ENCODE results near the gene OR13J1. TPM values are rescaled to one million over a fixed set of nuclear protein-coding genes. Genes with fewer than 3 reads are reported as not detected.
A peak's percentile ranks its signal among the peaks of the same experiment; 100 is the strongest.

OR13J1 gene
- total RNA-seq, 4 donors from 2014 or later = not detected

DNA sequence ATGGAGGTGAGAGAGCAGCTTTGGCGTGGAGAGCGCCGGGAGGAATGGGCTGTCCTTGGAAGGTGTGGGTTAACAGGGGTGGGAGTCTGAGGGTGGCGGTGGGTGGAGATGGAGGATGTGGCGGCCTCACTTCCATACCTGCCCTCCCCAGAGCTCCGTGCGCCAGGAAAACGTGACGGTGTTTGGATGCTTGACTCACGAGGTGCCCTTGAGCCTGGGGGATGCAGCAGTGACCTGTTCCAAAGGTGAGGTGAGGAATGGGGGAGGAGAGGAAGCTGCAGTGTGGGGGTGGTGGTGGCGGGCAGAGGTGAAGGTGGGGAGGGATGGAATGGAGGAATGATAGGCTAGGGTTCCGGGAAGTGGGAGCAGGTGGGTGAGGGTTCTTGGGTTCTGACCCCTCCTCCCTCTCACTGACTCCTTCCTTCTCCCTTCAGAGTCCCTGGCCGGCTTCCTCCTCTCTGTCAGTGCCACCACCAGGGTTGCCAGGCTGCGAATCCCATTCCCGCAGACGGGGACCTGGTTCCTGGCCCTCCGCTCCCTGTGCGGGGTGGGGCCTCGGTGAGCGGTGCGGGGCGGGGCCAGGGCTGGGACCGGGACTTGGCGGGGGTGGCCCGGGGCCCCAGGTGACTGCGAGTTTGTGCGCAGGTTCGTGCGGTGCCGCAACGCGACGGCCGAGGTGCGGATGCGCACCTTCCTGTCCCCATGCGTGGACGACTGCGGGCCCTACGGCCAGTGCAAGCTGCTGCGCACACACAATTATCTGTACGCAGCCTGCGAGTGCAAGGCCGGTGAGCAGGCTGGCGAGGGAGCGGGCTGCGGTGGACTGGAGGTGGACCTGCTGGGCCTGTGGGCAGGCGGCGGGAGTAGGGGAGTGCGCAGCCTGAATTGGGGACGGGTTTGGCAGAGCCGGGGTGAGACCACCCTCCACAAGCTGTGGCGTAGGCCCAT lies 24.1 kb downstream of the OR13J1 start:
- H3K27ac ChIP-seq = peak overlapping the region; percentile 64
- DNase-seq (ENCODE audit: low spot score in 2 of 2) = no peak
- H3K27me3 ChIP-seq = no peaks in the 10 kb centered on the region
- no peaks in the 10 kb centered on the region for H3K9me3 ChIP-seq
- WGBS = 49% methylated on average over 18 of the region's 53 CpGs
- peaks cover 52% of the 10 kb centered on the region for H3K4me1 ChIP-seq
- H3K36me3 ChIP-seq = no peaks in the 10 kb centered on the region
- TF ChIP-seq EP300 (IDR thresholded peaks at IDR 0.05) (no peak), POLR2A (IDR thresholded peaks at IDR 0.05) (no peak), POLR2AphosphoS5 (IDR thresholded peaks at IDR 0.05) (no peak)
- TF ChIP-seq, protein P1, sequence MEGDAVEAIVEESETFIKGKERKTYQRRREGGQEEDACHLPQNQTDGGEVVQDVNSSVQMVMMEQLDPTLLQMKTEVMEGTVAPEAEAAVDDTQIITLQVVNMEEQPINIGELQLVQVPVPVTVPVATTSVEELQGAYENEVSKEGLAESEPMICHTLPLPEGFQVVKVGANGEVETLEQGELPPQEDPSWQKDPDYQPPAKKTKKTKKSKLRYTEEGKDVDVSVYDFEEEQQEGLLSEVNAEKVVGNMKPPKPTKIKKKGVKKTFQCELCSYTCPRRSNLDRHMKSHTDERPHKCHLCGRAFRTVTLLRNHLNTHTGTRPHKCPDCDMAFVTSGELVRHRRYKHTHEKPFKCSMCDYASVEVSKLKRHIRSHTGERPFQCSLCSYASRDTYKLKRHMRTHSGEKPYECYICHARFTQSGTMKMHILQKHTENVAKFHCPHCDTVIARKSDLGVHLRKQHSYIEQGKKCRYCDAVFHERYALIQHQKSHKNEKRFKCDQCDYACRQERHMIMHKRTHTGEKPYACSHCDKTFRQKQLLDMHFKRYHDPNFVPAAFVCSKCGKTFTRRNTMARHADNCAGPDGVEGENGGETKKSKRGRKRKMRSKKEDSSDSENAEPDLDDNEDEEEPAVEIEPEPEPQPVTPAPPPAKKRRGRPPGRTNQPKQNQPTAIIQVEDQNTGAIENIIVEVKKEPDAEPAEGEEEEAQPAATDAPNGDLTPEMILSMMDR (IDR thresholded peaks at IDR 0.05) = no peak
- H3K4me3 ChIP-seq = peak overlapping the region; percentile 35

DNA sequence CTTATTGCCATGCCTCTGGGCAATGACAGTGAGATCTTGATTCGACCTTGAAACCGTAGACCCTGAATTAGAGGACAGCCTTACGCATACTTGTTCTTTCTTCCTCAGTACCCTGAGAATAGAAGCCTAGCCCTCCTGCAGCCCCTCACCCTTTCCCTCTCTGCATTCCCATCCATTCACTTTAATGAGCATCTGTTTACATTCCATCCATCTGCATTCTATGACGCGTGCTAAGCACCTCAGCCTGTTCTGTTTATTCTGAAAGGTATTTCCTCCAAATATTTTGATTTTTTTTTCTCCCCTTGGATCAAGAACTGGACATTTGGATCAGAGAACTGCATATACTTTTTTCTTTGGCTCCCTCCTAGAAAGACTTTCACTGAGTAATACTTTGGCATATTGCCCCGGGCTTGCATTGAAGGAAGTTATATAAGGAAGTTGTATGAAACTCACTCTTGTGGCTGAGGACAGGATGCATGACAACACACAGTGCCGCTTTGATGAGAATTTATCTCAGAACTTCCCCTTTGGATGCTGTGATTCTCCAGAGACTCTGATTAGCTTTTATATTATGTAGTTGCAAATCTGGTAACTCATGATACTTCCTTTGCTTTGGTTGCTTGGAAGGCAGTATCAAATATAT lies 25.5 kb downstream of the OR13J1 start:
- TF ChIP-seq, protein P1 (IDR thresholded peaks at IDR 0.05) = no peak
- TF ChIP-seq EP300 (IDR thresholded peaks at IDR 0.05) (no peak), POLR2A (IDR thresholded peaks at IDR 0.05) (no peak), POLR2AphosphoS5 (IDR thresholded peaks at IDR 0.05) (no peak)
- no peak for DNase-seq (ENCODE audit: low spot score in 2 of 2)
- 27% methylated on average over 7 of the region's 7 CpGs for WGBS
- H3K9me3 ChIP-seq = no peaks in the 10 kb centered on the region
- H3K36me3 ChIP-seq = no peaks in the 10 kb centered on the region
- H3K4me1 ChIP-seq = peaks cover 53% of the 10 kb centered on the region
- peak overlapping the region; percentile 66 for H3K27ac ChIP-seq
- no peaks in the 10 kb centered on the region for H3K27me3 ChIP-seq
- no peak overlapping the region for H3K4me3 ChIP-seq

- peaks cover 50% of the 10 kb centered on the region for H3K4me1 ChIP-seq
Observed at GRCh38 chr9:35842795-35843194, 27.4 kb downstream of the OR13J1 start.

DNA sequence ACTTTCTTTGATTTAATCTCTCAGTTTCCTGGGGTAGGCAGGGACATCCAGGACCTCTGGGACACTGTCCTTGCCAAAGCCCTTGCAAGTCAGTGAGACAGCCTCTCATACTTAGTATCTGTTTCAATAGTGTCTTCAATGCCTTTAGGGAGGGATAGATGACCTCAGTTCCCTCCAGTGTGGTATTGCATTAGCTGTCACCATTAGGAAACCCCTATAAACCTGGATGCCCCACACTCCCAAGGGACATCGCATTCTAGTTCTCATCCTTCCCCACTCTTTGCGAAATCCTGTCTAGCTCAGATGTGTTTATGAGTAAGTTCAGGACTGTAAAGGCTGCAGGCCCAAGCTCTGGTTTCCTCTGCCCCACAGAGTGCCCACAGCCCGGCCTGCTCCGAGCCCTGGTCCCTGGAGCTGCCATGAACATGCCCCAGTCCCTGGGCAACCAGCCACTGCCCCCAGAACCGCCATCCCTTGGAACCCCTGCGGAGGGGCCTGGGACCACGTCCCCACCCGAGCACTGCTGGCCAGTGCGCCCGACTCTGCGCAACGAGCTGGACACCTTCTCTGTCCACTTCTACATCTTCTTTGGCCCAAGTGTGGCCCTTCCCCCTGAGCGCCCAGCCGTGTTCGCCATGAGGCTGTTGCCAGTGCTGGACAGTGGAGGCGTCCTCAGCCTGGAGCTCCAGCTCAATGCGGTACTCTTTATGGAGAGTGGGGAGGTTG lies 28.0 kb downstream of the OR13J1 start:
- no peak for DNase-seq (ENCODE audit: low spot score in 2 of 2)
- H3K4me1 ChIP-seq = peaks cover 49% of the 10 kb centered on the region
- TF ChIP-seq POLR2AphosphoS5 (IDR thresholded peaks at IDR 0.05) = peak in 1 of 3 donors; percentile 34
- TF ChIP-seq, protein P1 (IDR thresholded peaks at IDR 0.05) = no peak
- no peaks in the 10 kb centered on the region for H3K36me3 ChIP-seq
- no peaks in the 10 kb centered on the region for H3K27me3 ChIP-seq
- WGBS = 89% methylated on average over 16 of the region's 17 CpGs
- H3K27ac ChIP-seq = no peak overlapping the region
- H3K4me3 ChIP-seq = no peak overlapping the region
- H3K9me3 ChIP-seq = no peaks in the 10 kb centered on the region

More at GRCh38 chr9:35842795-35843194, 27.4 kb downstream of the OR13J1 start:
- TF ChIP-seq EP300 (IDR thresholded peaks at IDR 0.05) = no peak
- TF ChIP-seq, protein P1 (IDR thresholded peaks at IDR 0.05) = no peak
- no peak for TF ChIP-seq POLR2A (IDR thresholded peaks at IDR 0.05)
- no peak for TF ChIP-seq POLR2AphosphoS5 (IDR thresholded peaks at IDR 0.05)
- Histone ChIP-seq H3K27ac (no peak overlapping the region), H3K4me3 (no peak overlapping the region), H3K9me3 (no peaks in the 10 kb centered on the region), H3K36me3 (no peaks in the 10 kb centered on the region), H3K27me3 (no peaks in the 10 kb centered on the region)
- 84% methylated on average over 3 of the region's 3 CpGs for WGBS
- no peak for DNase-seq (ENCODE audit: low spot score in 2 of 2)

DNA sequence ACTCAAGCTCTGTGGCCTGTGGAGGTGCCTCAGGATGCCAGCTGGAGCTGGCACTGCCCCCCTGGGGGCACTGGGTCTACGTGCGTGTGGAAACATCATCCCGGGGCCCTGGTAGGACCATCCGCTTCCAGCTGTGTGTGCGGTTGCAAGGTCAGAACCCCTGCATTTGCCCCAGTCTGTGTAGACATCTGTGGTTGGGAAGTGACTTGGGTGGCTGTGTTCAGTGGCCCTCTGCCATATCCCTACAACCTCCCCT lies 28.6 kb downstream of the OR13J1 start:
- TF ChIP-seq, protein P1 (IDR thresholded peaks at IDR 0.05) = no peak
- TF ChIP-seq POLR2AphosphoS5 (IDR thresholded peaks at IDR 0.05) (no peak), EP300 (IDR thresholded peaks at IDR 0.05) (no peak), POLR2A (IDR thresholded peaks at IDR 0.05) (no peak)
- H3K9me3 ChIP-seq = no peaks in the 10 kb centered on the region
- no peak overlapping the region for H3K4me3 ChIP-seq
- H3K36me3 ChIP-seq = no peaks in the 10 kb centered on the region
- peaks cover 46% of the 10 kb centered on the region for H3K4me1 ChIP-seq
- DNase-seq (ENCODE audit: low spot score in 2 of 2) = no peak
- 88% methylated on average over 4 of the region's 5 CpGs for WGBS
- no peak overlapping the region for H3K27ac ChIP-seq
- H3K27me3 ChIP-seq = no peaks in the 10 kb centered on the region

All from suprapubic skin (tissue), 4 donors.